Astrocyte of the cerebellum (primary cell): ENCODE measurements around the gene RGS1.

Source experiments
- DNase-seq: peaks from one replicate; pipeline ENCODE4 v3.0.0-alpha.2; 2011; ENCODE audit warnings: low read depth
- H3K4me3 ChIP-seq: 2 replicates; pipeline ENCODE4 v1.5.1; 2011; ENCODE audit warnings: mild to moderate bottlenecking, low read depth, low read length, moderate library complexity
- CTCF ChIP-seq: IDR thresholded peaks from 2 replicates; pipeline ENCODE4 v1.5.1; 2012; ENCODE audit warnings: low read length, low read depth, moderate library complexity, mild to moderate bottlenecking; ENCODE audit errors: missing control alignments
- in situ Hi-C: cut with HindIII; loops from 2 replicates; pipeline ENCODE4 v1.10.0; 2017; ENCODE audit warnings: low sequenced_read_pairs

Gene RGS1

DNA sequence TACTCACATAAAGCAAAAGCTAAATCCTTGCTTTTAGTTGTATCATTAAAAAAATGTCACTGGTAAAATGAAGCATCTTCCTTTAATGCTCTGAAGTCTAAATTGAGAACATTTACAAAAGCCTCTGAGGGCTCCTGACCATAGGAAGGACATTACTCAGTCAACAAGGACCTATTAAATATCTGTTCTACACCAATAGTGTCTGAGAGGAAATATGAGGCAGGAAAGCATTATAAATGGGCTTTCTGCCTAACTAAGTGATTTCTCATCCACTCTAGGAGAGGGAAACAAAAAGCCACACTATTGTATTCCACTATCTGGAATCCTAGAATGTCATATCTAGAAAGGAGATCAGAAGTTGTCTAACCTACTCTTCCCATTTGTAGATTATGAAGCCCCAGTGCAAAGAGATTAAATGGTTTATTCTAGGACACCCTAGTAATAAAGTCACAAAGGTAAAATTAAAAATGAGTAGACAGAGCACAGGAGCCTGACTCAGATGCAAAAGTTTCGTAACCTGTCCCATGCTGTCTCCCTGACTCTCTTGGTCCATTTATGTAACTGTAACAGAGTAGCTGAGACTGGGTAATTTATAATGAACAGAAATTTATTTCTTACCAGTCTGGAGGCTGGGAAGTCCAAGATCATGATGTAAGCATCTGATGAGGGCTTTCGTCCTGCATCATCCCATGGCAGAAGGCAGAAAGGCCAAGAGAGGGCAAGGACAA is 17.6 kb downstream of the RGS1 start:
- TF ChIP-seq CTCF: no peak
- no peak overlapping the region for H3K4me3 ChIP-seq
- DNase-seq: no peak
- in situ Hi-C loops: loop anchor here (25.0 kb wide), 2 partner anchors 106 to 419 kb away; no protein-coding TSS in a partner anchor

DNA sequence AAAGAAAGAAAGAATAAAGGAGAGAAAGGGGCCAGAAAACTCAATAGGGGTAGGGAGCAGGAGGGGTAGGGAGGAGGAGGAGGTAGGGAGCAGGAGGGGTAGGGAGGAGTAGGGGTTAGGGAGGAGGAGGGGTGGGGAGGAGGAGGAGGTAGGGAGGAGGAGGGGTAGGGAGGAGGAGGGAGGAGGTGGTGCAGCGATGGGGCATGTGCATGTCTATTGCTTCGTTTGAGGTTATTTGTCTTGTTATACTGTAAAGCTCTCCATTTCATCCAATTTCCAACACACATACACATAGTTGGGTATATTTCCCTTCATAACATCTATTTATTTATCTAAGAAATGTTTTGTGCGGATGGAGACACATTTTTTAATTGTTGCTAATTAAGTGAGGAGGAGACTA is 19.7 kb downstream of the RGS1 start:
- in situ Hi-C loops: loop anchor here (25.0 kb wide), 2 partner anchors 108 to 417 kb away; no protein-coding TSS in a partner anchor
- no peak overlapping the region for H3K4me3 ChIP-seq
- no peak for DNase-seq
- TF ChIP-seq CTCF: no peak

GRCh38 chr1:192598589-192598988 is 23.0 kb downstream of the RGS1 start:
- TF ChIP-seq CTCF: no peak
- H3K4me3 ChIP-seq: no peak overlapping the region
- in situ Hi-C loops: loop anchor here (25.0 kb wide), 2 partner anchors 111 to 414 kb away; no protein-coding TSS in a partner anchor
- DNase-seq: no peak

DNA sequence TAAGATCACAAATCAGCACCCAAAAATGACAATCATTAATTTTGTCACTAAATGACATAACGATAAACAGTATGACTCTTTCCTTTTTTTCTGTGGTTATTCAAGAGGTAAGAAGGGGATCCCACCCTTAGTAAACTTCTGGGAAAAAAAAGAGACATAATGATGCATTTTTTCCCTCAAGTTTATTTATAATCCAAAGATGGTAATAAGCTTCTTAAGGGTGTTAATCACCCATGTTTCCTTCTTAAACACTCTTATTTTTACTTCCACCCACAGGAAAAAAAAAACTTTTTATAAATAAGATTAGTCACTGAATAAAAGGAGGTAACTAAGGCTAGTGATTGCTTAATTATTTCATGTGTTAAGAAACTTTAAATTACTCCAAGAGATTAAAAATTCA is 24.7 kb downstream of the RGS1 start:
- no peak for TF ChIP-seq CTCF
- in situ Hi-C loops: no loop called here
- DNase-seq: no peak
- no peak overlapping the region for H3K4me3 ChIP-seq

GRCh38 chr1:192601143-192601542 is 25.6 kb downstream of the RGS1 start:
- no peak for DNase-seq
- no peak overlapping the region for H3K4me3 ChIP-seq
- no peak for TF ChIP-seq CTCF
- in situ Hi-C loops: no loop called here

DNA sequence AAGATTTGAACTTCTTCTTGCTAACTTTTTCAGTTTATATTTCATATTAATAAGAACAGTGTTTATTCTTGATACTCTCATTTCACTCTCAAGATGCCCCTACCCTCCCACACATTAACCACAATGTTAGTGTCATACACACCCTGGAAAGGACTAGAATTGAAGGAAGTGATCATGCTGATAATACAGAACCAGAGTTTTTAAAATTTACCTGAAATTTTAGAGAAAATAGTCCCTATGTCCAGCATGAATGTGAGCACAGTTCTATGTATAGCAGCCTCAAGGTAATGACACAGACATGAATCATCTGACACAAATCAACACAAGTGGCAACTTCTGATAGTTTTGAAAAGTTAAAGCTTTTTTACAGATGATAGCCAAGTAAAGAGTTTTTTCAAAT is 26.0 kb downstream of the RGS1 start:
- no peak for DNase-seq
- in situ Hi-C loops: no loop called here
- H3K4me3 ChIP-seq: no peak overlapping the region
- TF ChIP-seq CTCF: no peak
